GM18858 (cell line): ENCODE measurements around the gene TRIO.

ENCODE experiments used
- ATAC-seq: cut with Tn5 transposase; IDR thresholded peaks from one replicate; pipeline ENCODE4 v1.9.1; 2021; ENCODE audit not compliant: unreplicated experiment

Gene TRIO

GRCh38 chr5:14402424-14402823 is 259.3 kb downstream of the TRIO start:
- ATAC-seq = no peak

GRCh38 chr5:14404780-14405179 is 261.6 kb downstream of the TRIO start:
- no peak for ATAC-seq

GRCh38 chr5:14405267-14405666 is 262.1 kb downstream of the TRIO start:
- ATAC-seq = no peak

GRCh38 chr5:14405706-14406553 is 262.8 kb downstream of the TRIO start:
- ATAC-seq = no peak

GRCh38 chr5:14406554-14406849 is 263.4 kb downstream of the TRIO start:
- no peak for ATAC-seq

- no peak for ATAC-seq
Observed at GRCh38 chr5:14407051-14407450, 263.9 kb downstream of the TRIO start.

- ATAC-seq = no peak
Observed at GRCh38 chr5:14407746-14408175, 264.6 kb downstream of the TRIO start.

- ATAC-seq = no peak
Observed at GRCh38 chr5:14408969-14409586, 265.9 kb downstream of the TRIO start.

GRCh38 chr5:14410068-14410393 is 266.9 kb downstream of the TRIO start:
- no peak for ATAC-seq

GRCh38 chr5:14410394-14411201 is 267.5 kb downstream of the TRIO start:
- no peak for ATAC-seq

- no peak for ATAC-seq
Observed at GRCh38 chr5:14411216-14411615, 268.1 kb downstream of the TRIO start.

GRCh38 chr5:14413331-14413750 is 270.2 kb downstream of the TRIO start:
- no peak for ATAC-seq

GRCh38 chr5:14414007-14414406 is 270.9 kb downstream of the TRIO start:
- no peak for ATAC-seq

GRCh38 chr5:14414656-14415023 is 271.5 kb downstream of the TRIO start:
- no peak for ATAC-seq

GRCh38 chr5:14415024-14415697 is 272.0 kb downstream of the TRIO start:
- ATAC-seq = peak; percentile 78

GRCh38 chr5:14415698-14416074 is 272.5 kb downstream of the TRIO start:
- ATAC-seq = no peak

- ATAC-seq = no peak
Observed at GRCh38 chr5:14416621-14417275, 273.6 kb downstream of the TRIO start.

GRCh38 chr5:14417276-14417730 is 274.2 kb downstream of the TRIO start:
- ATAC-seq = no peak

GRCh38 chr5:14417792-14418765 is 274.9 kb downstream of the TRIO start:
- ATAC-seq = no peak

- ATAC-seq = no peak
Observed at GRCh38 chr5:14419686-14420085, 276.5 kb downstream of the TRIO start.
